ENCODE results near the gene FAAP20.

- TF ChIP-seq, protein P1, sequence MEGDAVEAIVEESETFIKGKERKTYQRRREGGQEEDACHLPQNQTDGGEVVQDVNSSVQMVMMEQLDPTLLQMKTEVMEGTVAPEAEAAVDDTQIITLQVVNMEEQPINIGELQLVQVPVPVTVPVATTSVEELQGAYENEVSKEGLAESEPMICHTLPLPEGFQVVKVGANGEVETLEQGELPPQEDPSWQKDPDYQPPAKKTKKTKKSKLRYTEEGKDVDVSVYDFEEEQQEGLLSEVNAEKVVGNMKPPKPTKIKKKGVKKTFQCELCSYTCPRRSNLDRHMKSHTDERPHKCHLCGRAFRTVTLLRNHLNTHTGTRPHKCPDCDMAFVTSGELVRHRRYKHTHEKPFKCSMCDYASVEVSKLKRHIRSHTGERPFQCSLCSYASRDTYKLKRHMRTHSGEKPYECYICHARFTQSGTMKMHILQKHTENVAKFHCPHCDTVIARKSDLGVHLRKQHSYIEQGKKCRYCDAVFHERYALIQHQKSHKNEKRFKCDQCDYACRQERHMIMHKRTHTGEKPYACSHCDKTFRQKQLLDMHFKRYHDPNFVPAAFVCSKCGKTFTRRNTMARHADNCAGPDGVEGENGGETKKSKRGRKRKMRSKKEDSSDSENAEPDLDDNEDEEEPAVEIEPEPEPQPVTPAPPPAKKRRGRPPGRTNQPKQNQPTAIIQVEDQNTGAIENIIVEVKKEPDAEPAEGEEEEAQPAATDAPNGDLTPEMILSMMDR (conservative IDR thresholded peaks at IDR 0.05): no peak
- TF ChIP-seq ZFX (IDR thresholded peaks at IDR 0.05): no peak
Measured at GRCh38 chr1:2144501-2145090, 50.0 kb downstream of the FAAP20 start.
